Endothelial cell of umbilical vein (primary cell): ENCODE measurements around the gene MYADM. TPM values are rescaled to one million over a fixed set of nuclear protein-coding genes. Genes with fewer than 3 reads are reported as not detected.

Experiments
- BruUV-seq: library from RNA; stranded (reverse); fragments of 400-500 nt; replicated peaks from 2 replicates; lab custom pipeline; 2021; lab: Mats Ljungman, UMichigan
- CTCF ChIA-PET: fragments of 300-600, 350-600 bp; sonication (Branson Sonifier 250); formaldehyde crosslinking; loops from one replicate; lab custom pipeline; 2021; ENCODE audit warnings: antibody characterized with exemption, inconsistent platforms; lab: Charles Lee
- POLR2A ChIA-PET: fragments of 300-600, 350-600 bp; sonication (Branson Sonifier 250); formaldehyde crosslinking; loops from one replicate; lab custom pipeline; 2021; ENCODE audit warnings: antibody characterized with exemption, inconsistent platforms; lab: Charles Lee
- DNase-seq: peaks from one replicate; pipeline ENCODE4 v3.0.0-alpha.2; 2011; ENCODE audit warnings: low read depth, low spot score
- FAIRE-seq: peaks from 2 replicates; lab custom pipeline; 2011; peaks lifted over from hg19 to GRCh38; lab: Jason Lieb, UNC
- H2AFZ ChIP-seq: 2 replicates; pipeline ENCODE4 v1.6.0; 2012; ENCODE audit warnings: low read depth, low read length, control low read depth, inconsistent platforms
- H3K27ac ChIP-seq: 2 replicates; pipeline ENCODE4 v1.5.1; 2011; ENCODE audit warnings: low read depth, mild to moderate bottlenecking, control low read depth, low read length, moderate library complexity; ENCODE audit not compliant: insufficient read depth
- H3K27me3 ChIP-seq, 2 experiments: 2 replicates each; pipeline versions ENCODE4 v1.6.0 to v1.6.1; 2011; ENCODE audit warnings: low read length in 2 of 2, mixed read lengths in 1 of 2; ENCODE audit not compliant: control insufficient read depth in 2 of 2, insufficient read depth in 2 of 2
- H3K36me3 ChIP-seq, 2 experiments: 2 replicates in 1 of 2; 3 replicates in 1 of 2; pipeline ENCODE4 v1.5.1; 2011; ENCODE audit warnings: low read length in 2 of 2, mild to moderate bottlenecking in 1 of 2, moderate library complexity in 1 of 2; ENCODE audit not compliant: control insufficient read depth in 2 of 2, insufficient read depth in 2 of 2; ENCODE audit errors: extremely low read depth in 1 of 2
- H3K4me1 ChIP-seq: 3 replicates; pipeline ENCODE4 v1.5.1; 2011; ENCODE audit warnings: mild to moderate bottlenecking, low read length; ENCODE audit not compliant: control insufficient read depth, insufficient read depth; ENCODE audit errors: extremely low read depth
- H3K4me2 ChIP-seq: 2 replicates; pipeline ENCODE4 v1.6.1; 2011; ENCODE audit warnings: low read length, control low read depth, mixed read lengths; ENCODE audit not compliant: insufficient read depth
- H3K4me3 ChIP-seq, 3 experiments: fragments of 200-600 bp in 1 of 3; sonication (generic), shearing (Covaris generic) in 1 of 3; replicated peaks in 1 of 3; 2 replicates each; pipeline ENCODE4 v1.5.1; 2011 to 2016; ENCODE audit warnings: control low read depth in 3 of 3, low read length in 3 of 3, mild to moderate bottlenecking in 2 of 3, inconsistent platforms in 1 of 3, low read depth in 1 of 3, moderate library complexity in 1 of 3; ENCODE audit not compliant: insufficient read depth in 1 of 3
- H3K79me2 ChIP-seq: 2 replicates; pipeline ENCODE4 v1.6.0; 2012; ENCODE audit warnings: low read length, inconsistent platforms; ENCODE audit not compliant: control insufficient read depth, insufficient read depth
- H3K9ac ChIP-seq: replicated peaks from 2 replicates; pipeline ENCODE3; 2011; ENCODE audit warnings: low read length, control low read depth; ENCODE audit not compliant: insufficient read depth; ENCODE audit errors: extremely low read depth
- H3K9me1 ChIP-seq: replicated peaks from 3 replicates; pipeline ENCODE4 v1.6.0; 2011; ENCODE audit warnings: mild to moderate bottlenecking, low read length; ENCODE audit not compliant: control insufficient read depth, insufficient read depth; ENCODE audit errors: extremely low read depth
- H3K9me3 ChIP-seq: replicated peaks from 2 replicates; pipeline ENCODE4 v1.5.1; 2012; ENCODE audit warnings: low read length, inconsistent platforms; ENCODE audit not compliant: control insufficient read depth, insufficient read depth
- H4K20me1 ChIP-seq: replicated peaks from 2 replicates; pipeline ENCODE3; 2011; ENCODE audit warnings: mild to moderate bottlenecking, low read length; ENCODE audit not compliant: control insufficient read depth, insufficient read depth; ENCODE audit errors: extremely low read depth
- EZH2 ChIP-seq: IDR thresholded peaks from 2 replicates; pipeline ENCODE4 v1.6.1; 2012; ENCODE audit warnings: borderline replicate concordance, low read depth, mild to moderate bottlenecking, moderate library complexity, low read length, inconsistent platforms; ENCODE audit not compliant: severe bottlenecking
- FOS ChIP-seq: IDR thresholded peaks from 2 replicates; pipeline ENCODE4 v1.6.1; 2011; ENCODE audit warnings: mild to moderate bottlenecking, low read length, moderate library complexity, borderline replicate concordance; ENCODE audit not compliant: insufficient read depth
- GATA2 ChIP-seq: IDR thresholded peaks from 2 replicates; pipeline ENCODE4 v1.7.0; 2011; ENCODE audit warnings: low read depth, mild to moderate bottlenecking, moderate library complexity, mixed read lengths, low read length; ENCODE audit not compliant: insufficient read length, insufficient read depth
- JUN ChIP-seq: IDR thresholded peaks from 2 replicates; pipeline ENCODE4 v1.6.1; 2011; ENCODE audit warnings: borderline replicate concordance, low read depth; ENCODE audit not compliant: insufficient read length, insufficient read depth
- MYC ChIP-seq: IDR thresholded peaks from one replicate; pipeline ENCODE4 v1.6.1; 2011; ENCODE audit warnings: mild to moderate bottlenecking, low read depth, low read length
- POLR2A ChIP-seq: IDR thresholded peaks from 2 replicates; pipeline ENCODE4 v1.6.1; 2012; ENCODE audit warnings: low read depth, mild to moderate bottlenecking, control low read depth, low read length
- POLR2AphosphoS5 ChIP-seq: IDR thresholded peaks from 2 replicates; pipeline ENCODE4 v1.6.1; 2012; ENCODE audit warnings: low read depth, mild to moderate bottlenecking, control low read depth, low read length, moderate library complexity; ENCODE audit not compliant: insufficient read depth
- dilution Hi-C: fragments of 300-500 bp; cut with MboI; formaldehyde crosslinking; loops from one replicate; pipeline ENCODE4 v1.15.0; 2019; ENCODE audit warnings: low sequenced_read_pairs; ENCODE audit not compliant: extremely low pct_ligation_motif_present
- intact Hi-C: fragments of 100-400 bp; cut with micrococcal nuclease; formaldehyde crosslinking; loops from one replicate; pipeline ENCODE4 v1.10.0; 2022
- polyA plus RNA-seq, 4 experiments: library from polyadenylated mRNA; depleted of rRNA in 3 of 4; stranded (reverse) in 3 of 4; unstranded in 1 of 4; fragments of >200 nt; gene quantifications; 2 replicates each; pipeline versions ENCODE4 v1.2.1 to v1.2.3, GENCODE V29; 2011 to 2012; ENCODE audit warnings: missing spikeins in 1 of 4
- total RNA-seq: library from RNA; stranded (reverse); gene quantifications from 2 replicates; pipeline ENCODE4 v1.2.3, GENCODE V29; 2021
- TF ChIP-seq, protein P1 (sequence below): IDR thresholded peaks from 2 replicates; pipeline ENCODE4 v1.6.1; 2011; ENCODE audit not compliant: insufficient read depth, insufficient read length
- TF ChIP-seq, protein P2 (sequence below), 2 donors: IDR thresholded peaks; 1 replicate in 1 of 2; 2 replicates in 1 of 2; pipeline ENCODE4 v1.5.1; 2011; ENCODE audit warnings: low read length in 2 of 2, mild to moderate bottlenecking in 2 of 2, moderate library complexity in 2 of 2, control low read depth in 1 of 2, inconsistent platforms in 1 of 2, low read depth in 1 of 2; ENCODE audit not compliant: insufficient read depth in 1 of 2; ENCODE audit errors: extremely low read depth in 1 of 2

The MYADM gene
- total and polyA plus RNA-seq, 2 donors (not counting 3 experiments of a cell fraction or from before 2014, with no cell fraction given) = 100 to 133 TPM

DNA sequence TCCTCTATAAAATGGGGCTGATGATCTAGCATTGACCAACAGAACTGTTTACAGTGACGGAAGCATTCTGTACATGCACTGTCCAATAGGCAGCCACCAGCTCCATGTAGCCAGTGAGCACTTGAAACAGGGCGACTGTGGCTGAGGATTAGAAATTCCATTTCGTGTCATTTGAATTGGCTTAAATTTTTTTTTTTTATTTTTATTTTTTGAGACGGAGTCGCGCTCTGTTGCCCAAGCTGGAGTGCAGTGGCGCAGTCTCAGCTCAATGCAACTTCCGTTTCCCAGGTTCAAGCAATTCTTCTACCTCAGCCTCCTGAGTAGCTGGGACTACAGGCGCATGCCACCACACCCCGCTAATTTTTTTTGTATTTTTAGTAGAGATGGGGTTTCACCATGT is 17.4 kb downstream of the MYADM start:
- Histone ChIP-seq H3K4me3 (no peak overlapping the region), H3K9me3 (no peaks in the 10 kb centered on the region), H3K9ac (no peak overlapping the region), H3K27ac (no peak overlapping the region), H2AFZ (no peak overlapping the region), H3K36me3 (no peaks in the 10 kb centered on the region), H3K4me2 (no peak overlapping the region), H3K9me1 (no peaks in the 10 kb centered on the region), H3K79me2 (no peaks in the 10 kb centered on the region), H3K27me3 (peaks cover 36 to 44% of the 10 kb centered on the region in 2 experiments), H4K20me1 (no peaks in the 10 kb centered on the region), H3K4me1 (peaks cover 13% of the 10 kb centered on the region)
- intact Hi-C loops = no loop called here
- dilution Hi-C loops = no loop called here
- TF ChIP-seq JUN = no peak
- TF ChIP-seq GATA2 = no peak
- DNase-seq (no peak), FAIRE-seq (no peak)
- ChIA-PET POLR2A (no interaction called here), CTCF (interaction anchor here (1.1 to 3.9 kb wide), 3 partner anchors 92 to 145 kb away, joined by 3 to 17 read pairs (median 8); no protein-coding TSS in a partner anchor)
- BruUV-seq = no TSS peak

DNA sequence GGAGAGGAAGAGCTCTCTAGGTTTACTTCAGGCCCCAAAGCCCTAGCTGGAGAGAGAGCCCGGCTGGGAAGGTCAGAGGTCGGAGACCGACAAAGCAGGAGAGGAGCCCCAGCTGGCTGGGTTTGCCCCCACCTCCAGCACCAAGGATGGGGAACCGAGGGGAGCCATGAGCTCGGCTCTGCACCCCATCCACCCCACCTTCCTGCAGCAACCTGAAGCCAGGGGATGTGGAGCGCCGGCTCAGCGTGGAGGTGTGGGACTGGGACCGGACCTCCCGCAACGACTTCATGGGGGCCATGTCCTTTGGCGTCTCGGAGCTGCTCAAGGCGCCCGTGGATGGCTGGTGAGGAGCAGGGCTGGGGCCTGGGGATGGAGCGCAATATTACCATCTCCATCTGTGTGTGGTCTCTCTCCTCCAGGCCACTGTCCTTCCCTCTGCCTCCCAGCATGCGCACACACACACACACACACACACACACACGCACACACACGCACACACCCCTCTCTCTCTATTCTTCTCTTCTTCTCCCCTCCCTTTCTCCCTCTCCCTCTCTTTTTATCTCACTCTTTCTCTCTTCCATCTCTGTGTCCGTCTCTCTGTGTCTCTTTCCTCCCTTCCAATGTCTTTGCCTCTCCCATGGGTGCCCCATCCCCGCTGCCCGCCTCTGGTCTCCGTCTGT is 24.8 kb downstream of the MYADM start:
- intact Hi-C loops (no loop called here), dilution Hi-C loops (no loop called here)
- CTCF ChIA-PET = interaction anchor here (0.6 to 1.9 kb wide), 3 partner anchors 9 to 468 kb away, joined by 4 to 6 read pairs (median 5); partner anchors contain the start of gene PRKCG
- Histone ChIP-seq H3K27ac (no peak overlapping the region), H3K4me3 (no peak overlapping the region), H3K79me2 (no peaks in the 10 kb centered on the region), H3K9ac (no peak overlapping the region), H3K9me3 (no peaks in the 10 kb centered on the region), H4K20me1 (no peaks in the 10 kb centered on the region), H3K36me3 (no peaks in the 10 kb centered on the region), H2AFZ (no peak overlapping the region), H3K4me1 (no peaks in the 10 kb centered on the region), H3K4me2 (no peak overlapping the region), H3K9me1 (no peaks in the 10 kb centered on the region), H3K27me3 (peaks cover 0 to 7% of the 10 kb centered on the region in 2 experiments)
- POLR2A ChIA-PET = no interaction called here
- FAIRE-seq (no peak), DNase-seq (no peak)
- BruUV-seq = no TSS peak
- no peak for TF ChIP-seq MYC
- no peak for TF ChIP-seq GATA2
- no peak for TF ChIP-seq POLR2AphosphoS5
- TF ChIP-seq, protein P1, sequence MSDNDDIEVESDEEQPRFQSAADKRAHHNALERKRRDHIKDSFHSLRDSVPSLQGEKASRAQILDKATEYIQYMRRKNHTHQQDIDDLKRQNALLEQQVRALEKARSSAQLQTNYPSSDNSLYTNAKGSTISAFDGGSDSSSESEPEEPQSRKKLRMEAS = no peak
- TF ChIP-seq, protein P2, sequence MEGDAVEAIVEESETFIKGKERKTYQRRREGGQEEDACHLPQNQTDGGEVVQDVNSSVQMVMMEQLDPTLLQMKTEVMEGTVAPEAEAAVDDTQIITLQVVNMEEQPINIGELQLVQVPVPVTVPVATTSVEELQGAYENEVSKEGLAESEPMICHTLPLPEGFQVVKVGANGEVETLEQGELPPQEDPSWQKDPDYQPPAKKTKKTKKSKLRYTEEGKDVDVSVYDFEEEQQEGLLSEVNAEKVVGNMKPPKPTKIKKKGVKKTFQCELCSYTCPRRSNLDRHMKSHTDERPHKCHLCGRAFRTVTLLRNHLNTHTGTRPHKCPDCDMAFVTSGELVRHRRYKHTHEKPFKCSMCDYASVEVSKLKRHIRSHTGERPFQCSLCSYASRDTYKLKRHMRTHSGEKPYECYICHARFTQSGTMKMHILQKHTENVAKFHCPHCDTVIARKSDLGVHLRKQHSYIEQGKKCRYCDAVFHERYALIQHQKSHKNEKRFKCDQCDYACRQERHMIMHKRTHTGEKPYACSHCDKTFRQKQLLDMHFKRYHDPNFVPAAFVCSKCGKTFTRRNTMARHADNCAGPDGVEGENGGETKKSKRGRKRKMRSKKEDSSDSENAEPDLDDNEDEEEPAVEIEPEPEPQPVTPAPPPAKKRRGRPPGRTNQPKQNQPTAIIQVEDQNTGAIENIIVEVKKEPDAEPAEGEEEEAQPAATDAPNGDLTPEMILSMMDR (IDR thresholded peaks at IDR 0.05; ENCODE audit: extremely low read depth in 1 of 2, insufficient read depth in 1 of 2, low read depth in 1 of 2, low read length in 2 of 2) = no peak
- no peak for TF ChIP-seq POLR2A
- no peak for TF ChIP-seq FOS
- no peak for TF ChIP-seq JUN
- no peak for TF ChIP-seq EZH2
